A549 (cell line): ENCODE results near the gene KSR1. TPM values are rescaled to one million over a fixed set of nuclear protein-coding genes. Genes with fewer than 3 reads are reported as not detected.
"Not testable (repeated sequence)": the region's sequence is repeated elsewhere in the genome, so short reads cannot be mapped to it uniquely, and the experiment has no call there.

Experiments
- ATAC-seq, 2 experiments: fragments of 200-7000 bp in 1 of 2; fragments of >200 bp in 1 of 2; cut with Nextera tagmentation in 1 of 2; cut with Tn5 transposase in 1 of 2; 3 replicates each; pipeline versions ENCODE4 v1.8.0 to v1.9.1; 2018 to 2020; ENCODE audit warnings: mild to moderate bottlenecking in 1 of 2, moderate library complexity in 1 of 2
- CTCF ChIA-PET: fragments of 300-600 bp; sonication (Branson Sonifier 250); formaldehyde crosslinking; extraction: SDS; loops from one replicate; lab custom pipeline; 2021; ENCODE audit warnings: antibody characterized with exemption, inconsistent platforms; lab: Yijun Ruan, JAX
- POLR2A ChIA-PET: fragments of 350-600 bp; formaldehyde crosslinking; extraction: SDS; loops from one replicate; lab custom pipeline; 2021; ENCODE audit warnings: antibody characterized with exemption, inconsistent platforms; lab: Yijun Ruan, JAX
- DNase-seq, 2 experiments: peaks; one replicate each; pipeline versions ENCODE4 v3.0.0 to v3.0.0-alpha.2; 2011 to 2016; ENCODE audit warnings: low read depth in 1 of 2, low spot score in 1 of 2
- FAIRE-seq: peaks from 2 replicates; lab custom pipeline; 2011; peaks lifted over from hg19 to GRCh38; lab: Jason Lieb, UNC
- H3K27ac ChIP-seq, 2 experiments: fragments of >200 bp; sonication (Bioruptor Twin); formaldehyde crosslinking; 3 replicates each; pipeline ENCODE4 v1.5.1; 2016 to 2017
- H3K4me1 ChIP-seq: fragments of >200 bp; sonication (Bioruptor Twin); formaldehyde crosslinking; 3 replicates; pipeline ENCODE4 v1.6.1; 2016
- H3K4me2 ChIP-seq: fragments of >200 bp; sonication (Bioruptor Twin); formaldehyde crosslinking; 3 replicates; pipeline ENCODE4 v1.6.1; 2016
- H3K4me3 ChIP-seq: fragments of >200 bp; sonication (Bioruptor Twin); formaldehyde crosslinking; 3 replicates; pipeline ENCODE4 v1.5.1; 2016
- H3K9me3 ChIP-seq: fragments of >200 bp; sonication (Bioruptor Twin); formaldehyde crosslinking; 3 replicates; pipeline ENCODE4 v1.6.1; 2016
- CBX8 ChIP-seq: fragments of 200-600 bp; sonication (generic); IDR thresholded peaks from 2 replicates; pipeline ENCODE4 v1.6.1; 2016
- CEBPB ChIP-seq, 2 experiments: fragments of >200 bp in 1 of 2; sonication (Bioruptor Twin) in 1 of 2; formaldehyde crosslinking in 1 of 2; IDR thresholded peaks; 2 replicates each; pipeline ENCODE4 v1.6.1; 2012 to 2016
- EHMT2 ChIP-seq: fragments of 200-600 bp; sonication (generic); IDR thresholded peaks from 2 replicates; pipeline ENCODE4 v1.6.1; 2016; ENCODE audit warnings: antibody characterized with exemption, low read depth, mild to moderate bottlenecking, moderate library complexity
- ESRRA ChIP-seq: fragments of 150-350 bp; IDR thresholded peaks from 2 replicates; pipeline ENCODE4 v1.6.1; 2014; ENCODE audit warnings: mild to moderate bottlenecking, low read length, borderline replicate concordance
- FOSB ChIP-seq: fragments of 250-450 bp; sonication (Bioruptor Pico); IDR thresholded peaks from 2 replicates; pipeline ENCODE4 v1.5.0; 2020; ENCODE audit warnings: mild to moderate bottlenecking, moderate library complexity
- GATA3 ChIP-seq: IDR thresholded peaks from 2 replicates; pipeline ENCODE4 v1.6.1; 2012; ENCODE audit warnings: borderline replicate concordance
- HES2 ChIP-seq: fragments of >200 bp; sonication (Bioruptor Twin); formaldehyde crosslinking; IDR thresholded peaks from 2 replicates; pipeline ENCODE4 v1.6.1; 2016
- JUN ChIP-seq, 2 experiments: fragments of >200 bp; sonication (Bioruptor Twin); formaldehyde crosslinking; IDR thresholded peaks; 2 replicates in 1 of 2; 3 replicates in 1 of 2; pipeline ENCODE4 v1.6.1; 2016 to 2017
- KDM1A ChIP-seq: fragments of 200-600 bp; sonication (generic); IDR thresholded peaks from 2 replicates; pipeline ENCODE4 v1.6.1; 2016; ENCODE audit warnings: low read depth, mild to moderate bottlenecking
- KDM5A ChIP-seq: fragments of 200-600 bp; sonication (generic); IDR thresholded peaks from 2 replicates; pipeline ENCODE4 v1.6.1; 2016; ENCODE audit warnings: antibody characterized with exemption, mild to moderate bottlenecking
- MAFK ChIP-seq: fragments of 450-650 bp; IDR thresholded peaks from 2 replicates; pipeline ENCODE4 v1.6.1; 2014; ENCODE audit not compliant: partially characterized antibody
- MAX ChIP-seq: IDR thresholded peaks from 2 replicates; pipeline ENCODE4 v1.6.1; 2012
- NR3C1 ChIP-seq: fragments of >200 bp; sonication (Bioruptor Twin); formaldehyde crosslinking; IDR thresholded peaks from 3 replicates; pipeline ENCODE4 v1.6.1; 2017
- PBX3 ChIP-seq: IDR thresholded peaks from 2 replicates; pipeline ENCODE4 v1.6.1; 2012
- POLR2AphosphoS2 ChIP-seq: conservative IDR thresholded peaks from 2 replicates; pipeline ENCODE4 v1.6.1; 2012; ENCODE audit warnings: low read length, improper control_type of control experiment, inconsistent platforms
- RCOR1 ChIP-seq: fragments of 150-350 bp; IDR thresholded peaks from 2 replicates; pipeline ENCODE4 v1.6.1; 2014; ENCODE audit warnings: antibody characterized with exemption, low read length, low read depth
- REST ChIP-seq: fragments of 200-600 bp; sonication (generic); IDR thresholded peaks from 2 replicates; pipeline ENCODE4 v1.6.1; 2016; ENCODE audit warnings: antibody characterized with exemption, mild to moderate bottlenecking, moderate library complexity
- SMC3 ChIP-seq: fragments of >200 bp; sonication (Bioruptor Twin); formaldehyde crosslinking; IDR thresholded peaks from 3 replicates; pipeline ENCODE4 v1.6.1; 2018; ENCODE audit warnings: inconsistent platforms
- ZSCAN20 ChIP-seq: fragments of 250-450 bp; sonication (Bioruptor Pico); IDR thresholded peaks from 2 replicates; pipeline ENCODE4 v1.8.0; 2022; ENCODE audit warnings: mild to moderate bottlenecking, moderate library complexity
- WGBS: methylation state at CpG from one replicate; pipeline ENCODE4 v1.1.6; 2017; ENCODE audit errors: missing lambda C conversion rate; 5-methylcytosine and 5-hydroxymethylcytosine counted together
- polyA plus RNA-seq, 4 experiments: library from polyadenylated mRNA; depleted of rRNA in 3 of 4; stranded (reverse); fragments of >200 nt; fragmentation: RNase III in 1 of 4; extraction: RNeasy Plus Mini Kit Qiagen cat#74134 plus additional on column Dnase treatment in 1 of 4; gene quantifications; 2 replicates in 3 of 4; 3 replicates in 1 of 4; pipeline ENCODE4 v1.2.3, GENCODE V29; 2011 to 2017

KSR1 gene
- polyA plus RNA-seq, 2 of the 4 experiments (the other 2 are of a cell fraction), result 13.3 to 14.6 TPM

GRCh38 chr17:27419156-27419555 is 37.1 kb upstream of the KSR1 start:
- Histone ChIP-seq H3K4me1 (peaks cover 6% of the 10 kb centered on the region; the same call in 1 of the 3 replicates), H3K4me2 (no peak overlapping the region)
- ChIA-PET CTCF (interaction anchor here (2.0 to 3.4 kb wide), 2 partner anchors 11 to 13 kb away, joined by 7 to 23 read pairs; no protein-coding TSS in a partner anchor), POLR2A (no interaction called here)
- no peak for ATAC-seq
- DNase-seq, result no peak
- TF ChIP-seq REST, result no peak
- TF ChIP-seq GATA3, result no peak
- TF ChIP-seq POLR2AphosphoS2, result no peak
- TF ChIP-seq CBX8, result no peak
- no peak for TF ChIP-seq SMC3
- TF ChIP-seq PBX3, result no peak
- no peak for TF ChIP-seq RCOR1
- no peak for TF ChIP-seq NR3C1
- TF ChIP-seq FOSB, result no peak
- TF ChIP-seq MAX, result no peak
- no peak for TF ChIP-seq ZSCAN20 (CRISPR knock-in tag)
- TF ChIP-seq, all 56 proteins: peak for 0
- WGBS, result 94% methylated on average over 4 of the region's 4 CpGs
- FAIRE-seq, result no peak
- no peak overlapping the region for H3K4me3 ChIP-seq
- H3K9me3 ChIP-seq, result no peaks in the 10 kb centered on the region
- no peak overlapping the region for H3K27ac ChIP-seq

GRCh38 chr17:27420211-27420950 is 35.9 kb upstream of the KSR1 start:
- no peak overlapping the region for H3K27ac ChIP-seq
- H3K4me3 ChIP-seq, result no peak overlapping the region
- no peak for ATAC-seq
- no peaks in the 10 kb centered on the region for H3K9me3 ChIP-seq
- no peak overlapping the region for H3K4me2 ChIP-seq
- POLR2A ChIA-PET, result no interaction called here
- H3K4me1 ChIP-seq, result no peaks in the 10 kb centered on the region; the same call in 2 of the 3 replicates
- FAIRE-seq, result no peak
- DNase-seq, result no peak
- no peak for TF ChIP-seq ESRRA
- no peak for TF ChIP-seq KDM1A
- no peak for TF ChIP-seq HES2
- TF ChIP-seq, all 56 proteins: peak for 0
- CTCF ChIA-PET, result interaction anchor here (0.5 to 3.4 kb wide), 7 partner anchors 11 to 182 kb away, joined by 3 to 23 read pairs (median 4); no protein-coding TSS in a partner anchor
- WGBS, result 51% methylated on average over 9 of the region's 9 CpGs

GRCh38 chr17:27421111-27421510 is 35.1 kb upstream of the KSR1 start:
- Histone ChIP-seq H3K27ac (no peak overlapping the region), H3K9me3 (no peaks in the 10 kb centered on the region), H3K4me2 (no peak overlapping the region), H3K4me3 (no peak overlapping the region), H3K4me1 (no peaks in the 10 kb centered on the region)
- no peak for DNase-seq
- FAIRE-seq, result no peak
- ChIA-PET CTCF (interaction anchor here (0.5 to 3.4 kb wide), 6 partner anchors 11 to 181 kb away, joined by 3 to 23 read pairs (median 4); no protein-coding TSS in a partner anchor), POLR2A (no interaction called here)
- TF ChIP-seq JUN (IDR thresholded peaks at IDR 0.05) (no peak), MAFK (no peak), EHMT2 (no peak), CEBPB (IDR thresholded peaks at IDR 0.05) (no peak), KDM5A (no peak)
- WGBS, result 73% methylated on average over 7 of the region's 10 CpGs
- ATAC-seq, result no peak

GRCh38 chr17:27421626-27422025 is 34.6 kb upstream of the KSR1 start:
- WGBS, result 70% methylated on average over 6 of the region's 6 CpGs
- H3K4me2 ChIP-seq, ATAC-seq, H3K27ac ChIP-seq, FAIRE-seq, H3K9me3 ChIP-seq, H3K4me3 ChIP-seq, H3K4me1 ChIP-seq, DNase-seq, POLR2A ChIA-PET: not testable (repeated sequence)
- CTCF ChIA-PET, result interaction anchor here (1.1 to 3.4 kb wide), 5 partner anchors 10 to 180 kb away, joined by 3 to 23 read pairs (median 5); no protein-coding TSS in a partner anchor
